ENCODE data around the gene FOXJ1.

GRCh38 chr17:76142585-76143041 is 1.6 kb upstream of the FOXJ1 start:
- TF ChIP-seq, protein P1, sequence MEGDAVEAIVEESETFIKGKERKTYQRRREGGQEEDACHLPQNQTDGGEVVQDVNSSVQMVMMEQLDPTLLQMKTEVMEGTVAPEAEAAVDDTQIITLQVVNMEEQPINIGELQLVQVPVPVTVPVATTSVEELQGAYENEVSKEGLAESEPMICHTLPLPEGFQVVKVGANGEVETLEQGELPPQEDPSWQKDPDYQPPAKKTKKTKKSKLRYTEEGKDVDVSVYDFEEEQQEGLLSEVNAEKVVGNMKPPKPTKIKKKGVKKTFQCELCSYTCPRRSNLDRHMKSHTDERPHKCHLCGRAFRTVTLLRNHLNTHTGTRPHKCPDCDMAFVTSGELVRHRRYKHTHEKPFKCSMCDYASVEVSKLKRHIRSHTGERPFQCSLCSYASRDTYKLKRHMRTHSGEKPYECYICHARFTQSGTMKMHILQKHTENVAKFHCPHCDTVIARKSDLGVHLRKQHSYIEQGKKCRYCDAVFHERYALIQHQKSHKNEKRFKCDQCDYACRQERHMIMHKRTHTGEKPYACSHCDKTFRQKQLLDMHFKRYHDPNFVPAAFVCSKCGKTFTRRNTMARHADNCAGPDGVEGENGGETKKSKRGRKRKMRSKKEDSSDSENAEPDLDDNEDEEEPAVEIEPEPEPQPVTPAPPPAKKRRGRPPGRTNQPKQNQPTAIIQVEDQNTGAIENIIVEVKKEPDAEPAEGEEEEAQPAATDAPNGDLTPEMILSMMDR (IDR thresholded peaks at IDR 0.05), result no peak
- TF ChIP-seq POLR2AphosphoS5 (IDR thresholded peaks at IDR 0.05), result no peak
- TF ChIP-seq POLR2A (IDR thresholded peaks at IDR 0.05), result no peak
